GM21529 (cell line): Measurements from ENCODE around the gene TMCC1.
"Not testable (repeated sequence)": the region's sequence is repeated elsewhere in the genome, so short reads cannot be mapped to it uniquely, and the experiment has no call there.

Experiments
- ATAC-seq: cut with Tn5 transposase; IDR thresholded peaks from one replicate; pipeline ENCODE4 v1.9.1; 2021; ENCODE audit not compliant: unreplicated experiment

Gene TMCC1

DNA sequence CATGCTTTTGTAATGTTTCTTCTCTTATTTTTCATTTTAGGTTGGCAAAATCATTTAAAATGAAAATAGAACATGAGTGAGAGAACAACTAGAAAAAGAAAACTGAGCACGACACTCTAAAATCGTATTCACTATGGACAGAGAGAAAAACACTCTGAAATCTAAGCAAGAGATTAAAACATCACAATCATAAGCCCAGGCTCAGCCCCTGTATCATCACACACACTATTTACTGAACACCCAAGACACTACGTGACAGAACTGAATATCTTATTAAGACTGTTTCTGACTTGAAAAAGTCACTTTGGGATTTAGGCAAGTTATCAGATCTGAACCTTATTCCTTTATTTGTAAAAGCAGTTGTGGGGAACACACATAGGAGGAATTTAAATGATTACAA lies 204.5 kb downstream of the TMCC1 start:
- ATAC-seq, result no peak

DNA sequence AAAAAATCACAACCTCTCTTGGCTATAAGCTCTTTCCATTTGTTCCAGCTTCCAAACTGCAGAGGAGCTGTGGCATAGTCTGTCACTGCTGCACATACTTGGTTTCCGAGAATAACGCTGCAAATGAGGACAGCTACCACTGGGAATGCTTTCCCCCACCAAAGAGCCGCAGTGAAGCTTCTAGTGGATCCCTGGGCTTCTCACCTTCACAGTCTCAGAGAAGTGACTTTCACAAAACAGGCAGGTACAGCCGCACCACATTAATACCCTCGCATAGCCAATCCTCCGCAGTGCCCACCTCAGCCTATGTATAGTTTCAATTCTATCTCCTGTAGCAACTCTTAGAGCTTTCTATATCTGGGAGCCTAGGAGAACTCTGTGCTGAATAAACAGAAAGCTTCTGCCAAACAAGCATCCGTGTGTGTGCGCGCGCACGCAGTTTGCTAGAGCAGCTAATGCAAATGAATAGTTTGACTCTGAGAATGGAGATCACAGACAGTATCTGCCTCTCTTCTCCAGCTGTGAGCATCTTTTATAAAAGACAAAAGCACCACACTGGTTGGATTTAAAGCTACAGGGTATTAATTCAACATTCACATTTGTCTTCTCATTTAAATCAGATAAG lies 205.1 kb downstream of the TMCC1 start:
- no peak for ATAC-seq

DNA sequence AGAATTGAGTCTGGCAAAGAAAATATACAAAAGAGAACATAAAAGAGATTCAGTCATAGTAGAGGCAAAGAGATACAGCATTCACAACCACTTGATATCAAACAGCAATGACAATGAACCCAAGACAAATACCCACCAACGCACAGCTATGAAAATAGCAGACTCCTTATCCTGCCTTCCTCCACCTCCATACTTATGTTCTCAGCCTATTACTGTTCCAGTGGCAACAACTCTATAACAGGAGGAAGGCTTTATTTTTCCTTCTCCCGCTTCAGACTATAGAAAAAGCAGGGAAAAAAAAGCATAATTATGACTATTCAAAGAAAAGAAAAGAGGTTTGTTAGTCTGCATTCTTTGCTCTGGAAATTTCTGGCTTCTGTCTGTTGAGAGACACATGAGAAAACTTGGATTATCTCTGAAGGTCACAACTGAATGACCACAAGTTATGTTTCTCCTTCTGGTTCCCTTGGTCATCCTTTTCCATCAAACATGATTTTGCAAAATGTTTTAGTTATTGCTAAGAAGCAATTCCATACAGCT lies 205.9 kb downstream of the TMCC1 start:
- no peak for ATAC-seq

DNA sequence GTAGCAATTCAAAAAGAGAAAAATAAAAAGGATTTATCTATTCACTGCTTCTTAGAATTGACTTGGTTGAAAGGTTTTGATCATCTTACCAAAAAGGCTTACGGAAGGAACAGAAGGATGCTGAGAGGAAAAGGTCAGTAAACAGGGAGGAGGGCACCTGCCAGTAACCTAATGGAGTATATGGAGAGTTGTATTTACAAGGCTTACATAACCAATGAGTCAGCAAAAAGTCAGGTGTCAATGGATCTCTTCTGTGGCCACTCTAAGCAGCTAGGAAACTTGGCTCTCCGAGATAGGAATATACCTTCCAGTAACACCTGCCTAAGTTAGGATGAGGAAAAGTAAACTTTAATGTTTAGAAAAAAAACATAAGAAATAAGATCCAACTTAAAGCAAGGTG lies 206.6 kb downstream of the TMCC1 start:
- no peak for ATAC-seq

DNA sequence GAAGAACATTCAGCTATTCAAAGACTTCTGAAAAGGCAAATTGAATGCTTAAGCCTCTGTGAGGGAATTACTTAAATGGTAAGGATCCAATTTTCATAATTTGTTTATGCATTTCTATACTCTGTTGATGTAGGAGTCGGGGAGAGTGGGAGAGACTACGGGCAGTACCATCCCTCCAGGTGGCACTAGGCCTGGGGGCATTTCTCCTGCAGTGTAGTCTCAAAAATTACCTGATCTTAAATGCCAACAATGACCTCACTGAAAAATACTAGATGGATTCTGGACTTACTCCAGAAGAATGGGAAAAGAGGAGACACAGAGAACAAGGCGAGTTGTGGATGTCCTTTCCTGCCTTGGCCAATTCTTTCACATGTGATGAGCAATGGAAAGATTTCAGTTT lies 209.2 kb downstream of the TMCC1 start:
- no peak for ATAC-seq

DNA sequence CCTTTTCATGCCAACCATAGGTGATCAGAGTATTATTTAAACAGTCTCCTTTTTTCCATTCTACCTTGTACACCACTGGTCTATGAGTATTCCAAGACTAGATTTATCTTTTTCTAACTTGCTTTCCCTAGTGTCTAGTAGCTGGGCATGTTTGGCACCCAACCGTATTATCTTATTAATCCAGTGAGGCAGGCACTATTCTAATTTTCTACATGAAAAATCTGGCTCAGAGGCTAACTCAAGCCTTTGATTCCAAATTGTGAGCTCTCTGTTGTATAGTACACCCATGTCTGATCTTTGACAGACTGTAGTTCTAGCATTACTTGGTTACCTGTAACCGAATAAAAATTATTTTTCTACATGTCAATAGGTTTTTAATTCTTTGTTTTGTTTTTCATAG lies 210.3 kb downstream of the TMCC1 start:
- no peak for ATAC-seq

DNA sequence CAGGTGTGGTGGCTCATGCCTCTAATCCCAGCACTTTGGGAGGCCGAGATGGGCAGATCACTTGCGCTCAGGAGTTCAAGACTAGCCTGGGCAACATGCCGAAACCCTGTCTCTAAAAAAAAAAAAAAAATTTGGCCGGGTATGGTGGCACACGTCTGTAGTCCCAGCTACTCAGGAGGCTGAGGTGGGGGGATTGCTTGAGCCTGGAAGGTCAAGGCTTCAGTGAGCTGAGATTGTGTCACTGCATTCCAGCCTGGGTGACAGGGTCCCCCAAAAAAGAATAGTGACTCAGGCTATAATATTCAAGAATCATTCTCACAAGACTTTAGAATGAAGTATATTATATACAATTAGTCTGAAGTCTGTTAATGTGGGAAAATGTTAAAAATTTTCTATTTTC lies 216.5 kb downstream of the TMCC1 start:
- no peak for ATAC-seq

DNA sequence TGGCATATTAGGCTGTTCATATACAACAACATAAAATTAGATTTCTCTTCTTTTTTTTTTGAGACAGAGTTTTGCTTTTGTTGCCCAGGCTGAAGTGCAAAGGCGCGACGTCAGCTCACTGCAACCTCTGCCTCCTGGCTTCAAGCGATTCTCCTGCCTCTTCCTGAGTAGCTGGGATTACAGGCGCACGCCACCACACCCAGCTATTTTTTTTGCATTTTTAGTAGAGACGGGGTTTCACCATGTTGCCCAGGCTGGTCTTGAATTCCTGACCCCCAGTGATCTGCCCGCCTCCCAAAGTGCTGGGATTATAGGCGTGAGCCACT lies 218.8 kb downstream of the TMCC1 start:
- not testable (repeated sequence) for ATAC-seq

DNA sequence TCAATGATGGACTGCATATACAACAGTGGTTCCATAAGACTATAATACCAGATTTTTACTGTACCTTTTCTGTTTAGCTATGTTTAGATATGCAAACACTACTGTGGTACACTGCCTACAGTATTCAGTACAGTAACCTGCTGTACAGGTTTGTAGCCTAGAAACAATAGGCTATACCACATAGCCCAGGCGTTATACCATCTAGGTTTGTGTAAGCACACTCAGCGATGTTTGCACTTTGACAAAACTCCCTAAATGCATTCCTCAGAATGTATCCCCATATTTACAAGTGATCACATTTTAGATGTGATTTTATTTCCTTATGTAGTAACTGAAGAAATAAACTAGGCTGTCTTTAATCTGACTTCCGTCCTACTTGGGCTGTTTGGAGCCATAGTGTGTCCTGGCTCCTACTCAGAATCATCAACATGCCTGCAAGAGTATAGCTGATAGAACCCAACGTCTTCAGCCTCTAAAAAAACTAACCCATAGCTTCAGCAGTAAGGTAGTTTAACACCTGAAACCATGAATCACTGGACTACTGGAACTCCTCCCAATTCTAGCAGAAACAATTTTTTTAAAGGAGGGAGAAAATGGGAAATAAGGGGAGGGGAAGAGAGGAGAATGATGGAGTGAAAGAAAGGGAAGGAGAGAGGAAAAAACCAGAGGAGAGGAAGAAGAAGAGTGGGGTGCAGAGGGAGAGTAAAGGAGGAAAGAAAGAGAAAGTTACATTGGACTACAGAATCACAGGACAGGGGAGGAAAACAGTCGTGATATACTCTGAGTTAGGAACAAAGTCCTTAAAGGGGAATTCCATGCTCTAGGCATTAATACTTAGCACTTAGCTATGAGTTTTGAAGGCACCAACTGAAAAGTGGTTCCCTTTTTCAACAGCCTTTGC lies 219.4 kb downstream of the TMCC1 start:
- ATAC-seq, result no peak

DNA sequence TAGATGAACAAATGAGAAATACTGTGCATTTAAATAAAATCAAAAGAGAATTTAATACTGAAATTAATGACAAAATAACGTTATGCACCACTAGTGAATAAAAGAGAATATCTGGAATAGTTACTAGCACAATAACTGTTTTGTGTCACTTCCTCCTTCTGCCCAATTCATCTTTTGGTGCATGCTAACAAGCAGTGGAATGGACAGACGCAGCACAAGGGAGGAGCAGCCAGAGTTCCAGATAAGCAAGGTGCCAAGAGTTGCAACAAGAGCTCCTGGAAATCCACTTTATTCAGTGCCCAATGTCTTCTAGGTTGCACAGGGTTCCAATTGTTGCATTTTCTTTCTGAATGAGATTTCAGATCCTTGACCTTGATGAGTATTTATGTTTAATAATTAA lies 220.5 kb downstream of the TMCC1 start:
- ATAC-seq, result no peak

DNA sequence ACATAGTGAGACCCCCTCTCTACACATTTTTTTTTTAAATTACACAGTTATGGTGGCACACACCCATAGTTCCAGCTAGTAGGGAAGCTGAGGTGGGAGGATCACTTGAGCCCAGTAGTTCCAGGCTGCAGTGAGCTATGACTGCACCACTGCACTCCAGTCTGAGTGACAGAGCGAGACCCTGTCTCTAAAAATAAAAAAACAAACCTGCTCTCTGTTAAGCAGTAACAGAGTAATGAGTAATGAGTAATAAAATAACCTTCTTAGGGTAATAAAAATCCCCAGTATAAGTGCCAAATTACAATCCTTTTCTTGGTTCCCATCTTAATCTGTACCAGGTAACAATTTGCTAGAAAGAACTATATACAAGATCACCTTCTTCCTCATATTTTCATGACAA lies 221.1 kb downstream of the TMCC1 start:
- no peak for ATAC-seq

DNA sequence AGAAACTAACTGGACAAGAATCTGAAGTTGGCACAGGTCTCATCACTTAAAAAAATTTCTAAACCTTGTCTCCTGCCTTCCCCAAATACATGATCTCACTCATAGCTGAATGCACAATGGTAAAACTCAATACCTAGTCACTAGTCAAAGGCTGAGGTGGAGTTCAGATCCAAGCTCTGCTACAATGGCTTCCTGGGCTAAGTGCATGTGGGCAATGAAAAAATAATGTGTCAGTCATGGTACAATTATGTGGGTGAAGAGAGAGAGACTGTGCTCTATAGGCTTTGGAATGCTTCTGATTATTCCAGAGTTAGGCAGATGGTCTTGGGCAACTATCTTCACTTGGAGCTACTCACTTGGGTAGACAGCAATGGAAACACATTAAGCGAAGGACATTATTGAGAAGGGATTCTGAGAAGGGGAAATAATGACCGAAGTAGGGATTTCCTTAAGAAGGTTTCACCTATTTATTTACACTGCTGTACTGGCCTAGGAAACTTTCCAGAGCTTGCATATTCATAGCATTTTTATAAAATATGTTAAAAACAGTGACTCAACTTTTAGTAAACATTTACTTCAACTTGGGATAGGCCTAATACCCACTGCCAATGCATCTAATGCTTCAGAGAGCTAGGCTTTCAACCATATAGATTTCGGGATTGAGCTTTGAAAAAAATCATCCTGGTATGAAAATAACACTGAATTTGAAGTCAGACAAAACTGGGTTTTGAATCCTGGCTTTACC lies 228.3 kb downstream of the TMCC1 start:
- ATAC-seq, result no peak

DNA sequence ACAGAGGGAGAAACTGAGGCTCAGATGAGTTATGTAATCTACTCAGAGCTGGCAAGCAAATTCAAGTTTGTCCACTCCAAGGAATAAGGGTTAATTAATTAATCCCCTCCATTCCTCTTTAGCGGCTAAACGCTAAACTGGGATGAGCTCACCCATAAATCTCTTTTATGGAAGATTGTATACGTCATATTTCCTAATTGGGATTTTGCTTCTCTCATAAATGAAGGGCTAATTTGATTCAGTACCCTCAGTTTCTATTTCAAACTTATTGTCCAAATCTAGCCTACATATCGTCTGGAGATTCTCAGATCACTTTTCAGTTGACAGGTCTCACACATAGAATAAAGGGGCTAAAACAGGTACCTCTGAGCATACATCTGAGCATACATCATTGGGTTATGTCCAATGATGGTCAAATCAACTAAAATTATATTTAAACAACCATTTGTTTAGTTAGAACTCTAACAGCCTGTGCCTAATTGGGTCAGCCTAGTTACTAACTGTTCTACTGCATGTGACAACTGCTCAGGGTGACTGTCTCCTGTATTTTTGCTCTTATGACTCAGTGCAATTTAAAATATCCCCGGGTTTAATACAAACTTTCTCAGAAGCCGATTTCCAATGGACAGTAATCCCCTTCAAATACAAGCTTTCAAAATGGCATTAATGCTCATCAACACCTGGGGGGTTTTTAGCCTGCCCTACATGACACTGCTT lies 229.4 kb downstream of the TMCC1 start:
- no peak for ATAC-seq

DNA sequence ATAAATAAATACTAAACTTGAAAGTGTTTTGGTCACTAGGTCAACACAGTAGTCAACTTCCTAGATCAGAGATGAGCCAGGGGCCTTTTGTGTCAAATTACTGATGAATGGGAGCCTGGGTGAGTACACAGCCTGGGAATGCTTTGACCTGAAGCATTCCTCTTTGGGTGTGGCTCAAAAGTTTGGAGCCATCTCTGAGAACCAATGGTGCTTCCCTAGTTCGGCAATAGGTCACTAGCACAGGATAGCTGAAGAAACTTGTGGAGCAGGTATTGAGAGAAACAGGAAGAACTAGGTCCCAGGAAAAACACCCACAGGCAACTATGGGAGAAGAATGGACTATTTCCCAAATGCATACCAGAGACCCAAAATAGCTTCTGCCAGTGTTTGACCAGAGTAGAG lies 230.5 kb downstream of the TMCC1 start:
- no peak for ATAC-seq

DNA sequence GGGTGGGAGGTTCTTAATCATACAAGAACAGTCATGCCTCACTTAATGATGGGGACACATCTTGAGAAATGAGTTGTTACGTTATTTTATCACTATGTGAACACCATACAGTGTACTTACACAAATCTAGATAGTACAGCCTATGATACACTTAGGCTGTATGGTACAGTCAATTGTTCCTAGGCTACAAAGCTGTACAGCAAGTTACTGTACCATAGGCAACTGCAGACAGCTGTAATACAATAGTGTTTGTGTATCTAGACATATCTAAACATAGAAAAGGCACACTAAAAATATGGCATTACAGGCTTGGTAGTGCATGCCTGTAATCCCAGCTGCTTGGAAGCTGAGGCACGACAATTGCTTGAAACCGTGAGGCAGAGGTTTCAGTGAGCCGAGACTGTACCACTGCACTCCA lies 231.3 kb downstream of the TMCC1 start:
- ATAC-seq, result no peak

DNA sequence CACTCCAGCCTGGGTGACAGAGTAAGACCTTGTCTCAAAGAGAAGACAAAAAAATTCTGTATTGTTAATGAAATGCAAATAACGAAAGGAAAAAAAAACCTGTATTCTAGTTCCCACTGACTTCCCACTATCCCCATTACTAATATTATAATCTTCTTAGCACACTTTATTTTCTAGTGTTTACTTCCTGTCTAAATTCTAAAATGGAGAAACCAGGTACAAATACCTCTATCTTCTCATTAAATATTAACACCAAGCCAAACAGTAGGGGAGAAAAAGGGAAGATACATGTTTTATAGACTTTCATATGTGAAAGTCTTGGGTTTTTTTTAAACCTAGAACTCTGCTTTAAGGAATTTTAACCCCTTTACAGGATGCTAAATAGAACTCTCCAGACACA lies 231.7 kb downstream of the TMCC1 start:
- no peak for ATAC-seq

DNA sequence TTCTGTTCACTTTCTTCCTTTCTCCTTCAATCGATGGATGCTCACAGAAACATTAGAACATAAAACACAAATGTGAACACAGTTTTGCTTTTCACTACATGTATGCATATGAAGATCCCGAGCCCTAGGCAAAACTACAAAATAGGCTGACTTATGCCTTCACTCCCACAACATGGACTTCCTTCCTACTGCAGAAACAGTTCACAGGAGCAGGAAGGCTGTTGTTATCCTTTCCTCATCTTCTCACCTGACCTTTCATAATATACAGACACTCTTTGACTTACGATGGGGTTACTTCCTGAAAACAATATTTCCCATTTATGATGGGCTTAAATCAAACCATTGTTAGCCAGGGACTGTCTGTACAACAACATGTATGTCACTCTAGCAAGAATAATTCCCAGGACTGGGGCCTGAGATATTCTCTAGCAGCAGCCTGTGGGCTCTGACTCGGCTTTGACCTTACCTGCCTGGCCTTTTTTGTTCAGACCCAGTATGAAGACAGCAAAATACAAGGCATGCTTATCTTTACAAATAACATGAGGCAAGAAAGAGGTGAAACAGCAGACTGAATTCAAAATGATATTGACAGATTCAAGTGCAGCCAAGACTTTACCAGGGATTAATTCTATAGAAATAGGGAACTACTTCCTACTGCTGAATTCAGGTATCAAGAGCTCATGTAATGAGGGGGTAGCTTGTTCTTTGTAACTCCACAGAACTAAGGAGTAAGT lies 235.2 kb downstream of the TMCC1 start:
- no peak for ATAC-seq

DNA sequence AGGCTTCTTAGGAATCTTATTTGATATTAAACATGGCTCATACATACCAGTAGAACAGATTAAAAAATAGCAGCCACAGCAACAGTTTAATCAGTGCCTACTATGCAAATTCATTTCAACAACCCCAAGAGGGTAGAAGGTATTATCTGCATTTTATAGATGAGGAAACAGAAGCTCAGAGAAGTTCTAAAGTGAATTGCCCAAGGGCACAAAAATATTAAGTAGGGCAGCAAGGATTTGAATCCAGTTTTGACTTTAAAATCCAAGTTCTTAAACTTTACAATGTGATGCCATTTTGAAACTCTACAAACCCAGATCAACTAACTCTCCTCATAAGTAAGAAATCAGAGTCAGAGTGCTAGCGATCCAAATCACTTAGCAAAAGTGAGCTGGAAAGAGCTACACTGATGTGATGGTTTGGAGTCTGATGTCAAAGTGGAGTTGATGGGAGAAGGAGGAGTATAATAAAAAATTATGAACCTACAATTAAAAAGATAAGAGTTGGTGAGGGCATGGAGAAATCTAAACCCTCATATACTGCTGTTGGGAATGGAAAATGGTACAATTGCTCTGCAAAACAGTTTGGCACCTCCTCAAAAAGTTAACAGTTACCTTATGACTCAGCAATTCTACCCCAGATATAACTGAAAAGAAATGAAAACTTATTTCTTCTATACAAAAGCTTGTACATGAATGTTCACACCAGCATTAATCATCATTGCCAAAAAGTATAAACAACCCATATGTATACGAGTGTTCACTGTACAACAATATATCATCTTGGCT lies 236.1 kb downstream of the TMCC1 start:
- ATAC-seq, result no peak

DNA sequence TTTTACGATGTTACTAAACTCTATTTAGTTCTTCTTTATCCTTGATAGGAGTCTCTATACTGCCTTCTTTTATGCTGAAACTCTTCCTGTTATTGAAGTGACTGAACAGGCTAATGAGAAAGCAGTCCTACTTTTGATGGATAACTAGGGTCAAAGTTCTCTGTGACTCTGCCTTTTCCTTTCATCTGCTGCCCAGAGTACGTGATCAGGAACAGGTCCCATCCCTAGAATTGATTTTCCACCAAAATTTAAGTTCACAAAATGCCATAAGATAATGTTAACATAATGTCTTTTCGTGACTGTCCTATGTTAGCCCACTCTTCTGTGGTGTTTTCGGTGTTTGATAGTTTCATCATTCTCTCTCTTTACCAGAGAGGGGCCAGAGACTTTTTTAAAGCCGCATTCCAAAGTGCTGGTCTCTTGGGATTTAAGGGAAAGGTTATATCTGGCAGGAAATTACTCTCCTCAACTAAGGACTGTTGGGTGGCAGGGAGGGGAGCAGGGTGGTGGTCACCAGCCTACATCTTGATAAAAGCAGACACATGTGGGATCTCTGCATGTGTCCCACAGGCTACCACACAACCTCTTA lies 236.8 kb downstream of the TMCC1 start:
- no peak for ATAC-seq
